K562 (cell line): ENCODE measurements around the gene FNBP1. TPM values are rescaled to one million over a fixed set of nuclear protein-coding genes. Genes with fewer than 3 reads are reported as not detected.

Source experiments
- ATF1 ChIP-seq, 2 experiments: fragments of 450-650 bp in 1 of 2; IDR thresholded peaks; 2 replicates each; pipeline ENCODE4 v1.6.1; 2016; ENCODE audit warnings: missing compliant biosample characterization in 1 of 2, missing genetic modification characterization in 1 of 2
- CC2D1A ChIP-seq: fragments of 450-650 bp; IDR thresholded peaks from 2 replicates; pipeline ENCODE4 v1.6.1; 2017; ENCODE audit warnings: mild to moderate bottlenecking
- CEBPG ChIP-seq, 3 experiments: fragments of 200-800 bp in 1 of 3; sonication (Bioruptor generic) in 1 of 3; sonication (generic) in 1 of 3; formaldehyde crosslinking in 1 of 3; IDR thresholded peaks in 2 of 3; conservative IDR thresholded peaks in 1 of 3; 2 replicates each; pipeline versions ENCODE4 v1.6.1 to v1.8.0; 2016 to 2022; ENCODE audit warnings: missing compliant biosample characterization in 2 of 3, missing genetic modification characterization in 2 of 3, mild to moderate bottlenecking in 1 of 3, missing genetic modification reagents in 1 of 3
- CREB1 ChIP-seq, 2 experiments: sonication (generic) in 1 of 2; formaldehyde crosslinking in 1 of 2; IDR thresholded peaks; 2 replicates each; pipeline versions ENCODE4 v1.6.1 to v1.8.0; 2012 to 2022; ENCODE audit warnings: inconsistent platforms in 1 of 2, mild to moderate bottlenecking in 1 of 2, missing genetic modification reagents in 1 of 2, moderate library complexity in 1 of 2
- CREM ChIP-seq: IDR thresholded peaks from 2 replicates; pipeline ENCODE4 v1.6.1; 2014; ENCODE audit warnings: antibody characterized with exemption, low read depth
- GABPB1 ChIP-seq: sonication (generic); formaldehyde crosslinking; IDR thresholded peaks from 2 replicates; pipeline ENCODE4 v1.8.0; 2022; ENCODE audit warnings: mild to moderate bottlenecking, missing genetic modification reagents
- HDAC3 ChIP-seq: fragments of 450-650 bp; IDR thresholded peaks from 2 replicates; pipeline ENCODE4 v1.6.1; 2018; ENCODE audit warnings: borderline replicate concordance, mild to moderate bottlenecking, moderate library complexity; ENCODE audit not compliant: partially characterized antibody
- HMG20A ChIP-seq: fragments of 450-650 bp; formaldehyde crosslinking; conservative IDR thresholded peaks from 2 replicates; pipeline ENCODE4 v1.4.0; 2020; ENCODE audit warnings: mild to moderate bottlenecking, mixed read lengths
- KAT2B ChIP-seq: IDR thresholded peaks from one replicate; pipeline ENCODE4 v1.6.1; 2012; ENCODE audit warnings: low read depth, mild to moderate bottlenecking, control low read depth, inconsistent platforms, low read length, moderate library complexity
- LARP7 ChIP-seq: fragments of 450-650 bp; IDR thresholded peaks from 2 replicates; pipeline ENCODE4 v1.6.1; 2016
- PRMT5 ChIP-seq: sonication (generic); formaldehyde crosslinking; IDR thresholded peaks from 2 replicates; pipeline ENCODE4 v1.5.0; 2020; ENCODE audit warnings: missing genetic modification reagents
- RNF2 ChIP-seq: sonication (generic); IDR thresholded peaks from 2 replicates; pipeline ENCODE4 v1.6.1; 2016
- SIN3A ChIP-seq, 2 experiments: fragments of 150-350 bp in 1 of 2; IDR thresholded peaks; 2 replicates each; pipeline ENCODE4 v1.6.1; 2011 to 2016; ENCODE audit warnings: borderline replicate concordance in 2 of 2, low read depth in 2 of 2, low read length in 2 of 2, mild to moderate bottlenecking in 2 of 2, moderate library complexity in 2 of 2; ENCODE audit not compliant: control insufficient read depth in 1 of 2
- TAF1 ChIP-seq: IDR thresholded peaks from 2 replicates; pipeline ENCODE4 v1.6.1; 2011; ENCODE audit warnings: mild to moderate bottlenecking, low read length, moderate library complexity; ENCODE audit not compliant: insufficient read depth, control insufficient read depth, severe bottlenecking; ENCODE audit errors: extremely low read depth
- TCFL5 ChIP-seq: fragments of 250-450 bp; sonication (Bioruptor Pico); conservative IDR thresholded peaks from 2 replicates; pipeline ENCODE4 v1.6.1; 2021; ENCODE audit warnings: mild to moderate bottlenecking, moderate library complexity, matching md5 sums
- ZNF584 ChIP-seq: fragments of 200-800 bp; sonication (Bioruptor generic); IDR thresholded peaks from 2 replicates; pipeline ENCODE4 v1.6.1; 2016; ENCODE audit warnings: low read depth, mild to moderate bottlenecking, missing genetic modification characterization, missing compliant biosample characterization
- ZNF79 ChIP-seq: fragments of 250-450 bp; sonication (Bioruptor Pico); IDR thresholded peaks from 2 replicates; pipeline ENCODE4 v1.4.0; 2020; ENCODE audit warnings: low read depth, mild to moderate bottlenecking, moderate library complexity
- ZNF830 ChIP-seq: fragments of 250-450 bp; sonication (Bioruptor Pico); IDR thresholded peaks from 2 replicates; pipeline ENCODE4 v1.5.0; 2021; ENCODE audit warnings: mild to moderate bottlenecking
- polyA plus RNA-seq, 8 experiments: library from polyadenylated mRNA; depleted of rRNA in 4 of 8; stranded (reverse) in 5 of 8; unstranded in 3 of 8; fragments of >200 nt; fragmentation: Nextera tagmentation in 2 of 8; fragmentation: Illumina TruSeq in 1 of 8; extraction: Ambion mirVana in 2 of 8; extraction: Trizol in 1 of 8; gene quantifications; 2 replicates each; pipeline versions ENCODE4 v1.2.1 to v1.2.3, GENCODE V29; 2011 to 2014; ENCODE audit warnings: inconsistent platforms in 1 of 8, missing spikeins in 1 of 8
- total RNA-seq, 7 experiments: library from RNA; depleted of rRNA in 6 of 7; stranded (reverse); fragments of >200 nt in 6 of 7; fragmentation: Illumina TruSeq in 2 of 7; extraction: Trizol in 2 of 7; gene quantifications; 2 replicates each; pipeline versions ENCODE4 v1.2.1 to v1.2.3, GENCODE V29; 2011 to 2021; ENCODE audit warnings: low replicate concordance in 1 of 7
- TF ChIP-seq, protein P1 (sequence below): fragments of 250-450 bp; sonication (Bioruptor Pico); IDR thresholded peaks from 2 replicates; pipeline ENCODE4 v1.5.0; 2021
- TF ChIP-seq, protein P2 (sequence below): fragments of 250-450 bp; sonication (Bioruptor Pico); IDR thresholded peaks from 2 replicates; pipeline ENCODE4 v1.5.0; 2020; ENCODE audit warnings: mild to moderate bottlenecking, borderline replicate concordance
- TF ChIP-seq, protein P3 (sequence below): fragments of 250-450 bp; sonication (Bioruptor Pico); IDR thresholded peaks from 2 replicates; pipeline ENCODE4 v1.8.0; 2022; ENCODE audit warnings: inconsistent platforms
- TF ChIP-seq, protein P4 (sequence below): sonication (generic); IDR thresholded peaks from 2 replicates; pipeline ENCODE4 v1.6.1; 2016

FNBP1 gene
- total and polyA plus RNA-seq, 9 of the 15 experiments (the other 6 are each of a cell fraction or from before 2014, with no cell fraction given), result 1.8 to 14.9 (median 7.6) TPM

DNA sequence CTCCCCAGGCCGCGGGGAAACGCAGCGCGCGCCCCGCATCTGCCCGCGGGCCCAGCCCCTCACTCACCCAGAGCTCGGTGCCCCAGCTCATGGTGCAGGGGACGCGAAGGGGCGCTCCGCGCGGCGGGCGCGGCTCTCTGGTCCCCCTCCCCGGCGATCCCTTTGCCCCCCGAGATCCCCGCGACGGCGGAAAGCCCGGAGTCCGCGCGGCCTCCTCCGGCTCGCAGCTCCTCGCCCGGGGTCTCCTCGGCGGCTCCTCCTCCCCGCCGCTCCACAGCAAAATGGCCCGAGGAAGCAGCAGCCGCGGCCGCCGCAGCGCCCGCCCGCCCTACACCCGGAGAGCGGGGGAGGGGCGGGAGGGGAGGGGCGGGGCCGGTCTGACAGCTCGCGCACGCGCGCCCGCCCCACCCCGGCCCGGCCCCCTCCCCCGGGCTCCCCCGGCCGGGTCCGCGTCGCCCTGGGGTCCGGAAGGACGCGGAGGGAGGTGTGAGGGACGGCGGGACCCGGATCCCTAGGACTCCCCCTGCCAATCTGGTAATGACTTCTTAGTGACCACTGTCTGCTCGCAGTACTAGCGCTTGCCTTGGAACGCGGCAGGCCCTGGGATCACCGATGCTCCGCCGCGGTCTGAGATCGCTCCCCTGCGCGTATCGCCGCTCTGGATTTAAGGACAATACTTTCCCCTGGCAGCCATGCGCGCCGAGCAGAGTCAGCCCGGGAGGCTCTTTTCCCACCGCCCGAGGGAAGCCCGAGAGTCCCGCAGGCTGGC is at the start of gene FNBP1 (continued):
- TF ChIP-seq TCFL5 (CRISPR knock-in tag), result no peak
- TF ChIP-seq RNF2, result no peak
- no peak for TF ChIP-seq ZNF830 (CRISPR knock-in tag)
- no peak for TF ChIP-seq ATF1 (CRISPR knock-in tag; IDR thresholded peaks at IDR 0.05)
- TF ChIP-seq ATF1 (tag; IDR thresholded peaks at IDR 0.05), result no peak
- no peak for TF ChIP-seq ZNF79 (CRISPR knock-in tag)
- TF ChIP-seq PRMT5 (CRISPR knock-in tag), result no peak
- TF ChIP-seq CC2D1A, result no peak
- no peak for TF ChIP-seq CEBPG (CRISPR knock-in tag; IDR thresholded peaks at IDR 0.05)
- no peak for TF ChIP-seq CEBPG (tag; conservative IDR thresholded peaks at IDR 0.05 in 1 of 2, IDR thresholded peaks at IDR 0.05 in 1 of 2)
- TF ChIP-seq, protein P1, sequence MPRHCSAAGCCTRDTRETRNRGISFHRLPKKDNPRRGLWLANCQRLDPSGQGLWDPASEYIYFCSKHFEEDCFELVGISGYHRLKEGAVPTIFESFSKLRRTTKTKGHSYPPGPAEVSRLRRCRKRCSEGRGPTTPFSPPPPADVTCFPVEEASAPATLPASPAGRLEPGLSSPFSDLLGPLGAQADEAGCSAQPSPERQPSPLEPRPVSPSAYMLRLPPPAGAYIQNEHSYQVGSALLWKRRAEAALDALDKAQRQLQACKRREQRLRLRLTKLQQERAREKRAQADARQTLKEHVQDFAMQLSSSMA (CRISPR knock-in tag), result 0 out of 2 replicates have a peak, but pooled peaks have one; percentile 33
- no peak for TF ChIP-seq HDAC3
- TF ChIP-seq, protein P2, sequence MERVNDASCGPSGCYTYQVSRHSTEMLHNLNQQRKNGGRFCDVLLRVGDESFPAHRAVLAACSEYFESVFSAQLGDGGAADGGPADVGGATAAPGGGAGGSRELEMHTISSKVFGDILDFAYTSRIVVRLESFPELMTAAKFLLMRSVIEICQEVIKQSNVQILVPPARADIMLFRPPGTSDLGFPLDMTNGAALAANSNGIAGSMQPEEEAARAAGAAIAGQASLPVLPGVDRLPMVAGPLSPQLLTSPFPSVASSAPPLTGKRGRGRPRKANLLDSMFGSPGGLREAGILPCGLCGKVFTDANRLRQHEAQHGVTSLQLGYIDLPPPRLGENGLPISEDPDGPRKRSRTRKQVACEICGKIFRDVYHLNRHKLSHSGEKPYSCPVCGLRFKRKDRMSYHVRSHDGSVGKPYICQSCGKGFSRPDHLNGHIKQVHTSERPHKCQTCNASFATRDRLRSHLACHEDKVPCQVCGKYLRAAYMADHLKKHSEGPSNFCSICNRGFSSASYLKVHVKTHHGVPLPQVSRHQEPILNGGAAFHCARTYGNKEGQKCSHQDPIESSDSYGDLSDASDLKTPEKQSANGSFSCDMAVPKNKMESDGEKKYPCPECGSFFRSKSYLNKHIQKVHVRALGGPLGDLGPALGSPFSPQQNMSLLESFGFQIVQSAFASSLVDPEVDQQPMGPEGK (CRISPR knock-in tag), result no peak
- no peak for TF ChIP-seq GABPB1 (CRISPR knock-in tag)
- TF ChIP-seq HMG20A (CRISPR knock-in tag), result no peak
- no peak for TF ChIP-seq KAT2B
- TF ChIP-seq ZNF584 (CRISPR knock-in tag), result no peak
- peak; percentile 8; the same call in 1 of the 2 replicates for TF ChIP-seq CREM
- no peak for TF ChIP-seq LARP7
- TF ChIP-seq SIN3A (IDR thresholded peaks at IDR 0.05; ENCODE audit: borderline replicate concordance in 2 of 2, control insufficient read depth in 1 of 2, low read depth in 2 of 2, low read length in 2 of 2), result peak in 1 of 2 experiments; percentile 46; a peak in 1 of 4 replicates
- TF ChIP-seq, protein P3, sequence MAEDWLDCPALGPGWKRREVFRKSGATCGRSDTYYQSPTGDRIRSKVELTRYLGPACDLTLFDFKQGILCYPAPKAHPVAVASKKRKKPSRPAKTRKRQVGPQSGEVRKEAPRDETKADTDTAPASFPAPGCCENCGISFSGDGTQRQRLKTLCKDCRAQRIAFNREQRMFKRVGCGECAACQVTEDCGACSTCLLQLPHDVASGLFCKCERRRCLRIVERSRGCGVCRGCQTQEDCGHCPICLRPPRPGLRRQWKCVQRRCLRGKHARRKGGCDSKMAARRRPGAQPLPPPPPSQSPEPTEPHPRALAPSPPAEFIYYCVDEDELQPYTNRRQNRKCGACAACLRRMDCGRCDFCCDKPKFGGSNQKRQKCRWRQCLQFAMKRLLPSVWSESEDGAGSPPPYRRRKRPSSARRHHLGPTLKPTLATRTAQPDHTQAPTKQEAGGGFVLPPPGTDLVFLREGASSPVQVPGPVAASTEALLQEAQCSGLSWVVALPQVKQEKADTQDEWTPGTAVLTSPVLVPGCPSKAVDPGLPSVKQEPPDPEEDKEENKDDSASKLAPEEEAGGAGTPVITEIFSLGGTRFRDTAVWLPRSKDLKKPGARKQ (CRISPR knock-in tag), result peak; percentile 64; the same call in 1 of the 2 replicates
- TF ChIP-seq CREB1 (IDR thresholded peaks at IDR 0.05), result no peak
- no peak for TF ChIP-seq CREB1 (CRISPR knock-in tag; IDR thresholded peaks at IDR 0.05)
- TF ChIP-seq, protein P4, sequence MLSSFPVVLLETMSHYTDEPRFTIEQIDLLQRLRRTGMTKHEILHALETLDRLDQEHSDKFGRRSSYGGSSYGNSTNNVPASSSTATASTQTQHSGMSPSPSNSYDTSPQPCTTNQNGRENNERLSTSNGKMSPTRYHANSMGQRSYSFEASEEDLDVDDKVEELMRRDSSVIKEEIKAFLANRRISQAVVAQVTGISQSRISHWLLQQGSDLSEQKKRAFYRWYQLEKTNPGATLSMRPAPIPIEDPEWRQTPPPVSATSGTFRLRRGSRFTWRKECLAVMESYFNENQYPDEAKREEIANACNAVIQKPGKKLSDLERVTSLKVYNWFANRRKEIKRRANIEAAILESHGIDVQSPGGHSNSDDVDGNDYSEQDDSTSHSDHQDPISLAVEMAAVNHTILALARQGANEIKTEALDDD, result no peak
- TF ChIP-seq TAF1, result peak; percentile 48
